HEK293 (cell line): ENCODE measurements around the gene BCL6B.

Experiments
- CTCF ChIA-PET: fragments of 350-600 bp; formaldehyde crosslinking; extraction: SDS; loops from one replicate; lab custom pipeline; 2021; ENCODE audit warnings: antibody characterized with exemption; lab: Yijun Ruan, JAX
- POLR2A ChIA-PET: fragments of 300-600 bp; formaldehyde crosslinking; extraction: SDS; loops from one replicate; lab custom pipeline; 2020; ENCODE audit warnings: antibody characterized with exemption, inconsistent platforms; lab: Yijun Ruan, JAX
- H3K27ac ChIP-seq: fragments of 200-500 bp; sonication (Bioruptor generic); 2 replicates; pipeline ENCODE4 v1.5.1; 2014; ENCODE audit warnings: low read depth, low read length, control low read depth, inconsistent platforms; ENCODE audit errors: extremely low read depth
- H3K36me3 ChIP-seq, 2 experiments: fragments of 200-500 bp in 1 of 2; sonication (Bioruptor generic) in 1 of 2; 1 replicate in 1 of 2; 2 replicates in 1 of 2; pipeline ENCODE4 v1.5.1; 2014 to 2017; ENCODE audit warnings: inconsistent platforms in 2 of 2, low read length in 2 of 2; ENCODE audit not compliant: control insufficient read depth in 2 of 2, insufficient read depth in 1 of 2
- H3K4me1 ChIP-seq: fragments of 200-500 bp; sonication (Bioruptor generic); 2 replicates; pipeline ENCODE4 v1.5.1; 2014; ENCODE audit warnings: mild to moderate bottlenecking, low read length, inconsistent platforms; ENCODE audit not compliant: control insufficient read depth, insufficient read depth
- H3K4me3 ChIP-seq: 2 replicates; pipeline ENCODE4 v1.5.1; 2011; ENCODE audit warnings: low read depth, mild to moderate bottlenecking, control low read depth, low read length, moderate library complexity
- H3K9me3 ChIP-seq: fragments of 200-500 bp; sonication (Bioruptor generic); 2 replicates; pipeline ENCODE4 v1.5.1; 2014; ENCODE audit warnings: low read depth, low read length, inconsistent platforms; ENCODE audit not compliant: control insufficient read depth, insufficient read depth
- GLI2 ChIP-seq: fragments of 450-650 bp; formaldehyde crosslinking; IDR thresholded peaks from 2 replicates; pipeline ENCODE4; 2017; ENCODE audit warnings: missing biosample characterization, missing genetic modification characterization, low read depth, borderline replicate concordance
- RBAK ChIP-seq: fragments of 450-650 bp; formaldehyde crosslinking; IDR thresholded peaks from 2 replicates; pipeline ENCODE4 v1.5.1; 2016; ENCODE audit warnings: missing biosample characterization, missing genetic modification characterization
- SALL2 ChIP-seq: fragments of 450-650 bp; formaldehyde crosslinking; IDR thresholded peaks from 2 replicates; pipeline ENCODE4 v1.5.0; 2017; ENCODE audit warnings: missing biosample characterization, mild to moderate bottlenecking, missing genetic modification characterization, borderline replicate concordance
- ZBTB1 ChIP-seq: fragments of 450-650 bp; formaldehyde crosslinking; IDR thresholded peaks from 2 replicates; pipeline ENCODE4 v1.5.1; 2016; ENCODE audit warnings: missing biosample characterization, missing genetic modification characterization
- ZBTB7A ChIP-seq: fragments of 450-650 bp; formaldehyde crosslinking; IDR thresholded peaks from 2 replicates; pipeline ENCODE4 v1.5.1; 2016; ENCODE audit warnings: low read depth, missing biosample characterization, missing genetic modification characterization
- ZNF112 ChIP-seq: fragments of 450-650 bp; formaldehyde crosslinking; IDR thresholded peaks from 2 replicates; pipeline ENCODE4 v1.5.0; 2017; ENCODE audit warnings: missing biosample characterization, missing genetic modification characterization
- ZNF175 ChIP-seq: fragments of 450-650 bp; formaldehyde crosslinking; IDR thresholded peaks from 2 replicates; pipeline ENCODE4 v1.5.1; 2016; ENCODE audit warnings: missing biosample characterization, missing genetic modification characterization
- ZNF211 ChIP-seq: fragments of 450-650 bp; formaldehyde crosslinking; IDR thresholded peaks from 2 replicates; pipeline ENCODE4 v1.5.1; 2016; ENCODE audit warnings: low read depth, missing biosample characterization, missing genetic modification characterization
- ZNF214 ChIP-seq: fragments of 450-650 bp; formaldehyde crosslinking; IDR thresholded peaks from 2 replicates; pipeline ENCODE4 v1.5.1; 2017; ENCODE audit warnings: missing biosample characterization, mild to moderate bottlenecking, missing genetic modification characterization, borderline replicate concordance
- ZNF561 ChIP-seq: fragments of 450-650 bp; IDR thresholded peaks from 2 replicates; pipeline ENCODE4 v1.5.1; 2018; ENCODE audit warnings: missing biosample characterization, missing genetic modification characterization, borderline replicate concordance
- ZNF610 ChIP-seq: fragments of 450-650 bp; formaldehyde crosslinking; IDR thresholded peaks from 2 replicates; pipeline ENCODE4 v1.5.1; 2016; ENCODE audit warnings: missing biosample characterization, missing genetic modification characterization, borderline replicate concordance
- ZNF654 ChIP-seq: fragments of 450-650 bp; formaldehyde crosslinking; IDR thresholded peaks from 2 replicates; pipeline ENCODE4 v1.5.1; 2016; ENCODE audit warnings: low read depth, missing biosample characterization, missing genetic modification characterization
- ZNF677 ChIP-seq: fragments of 450-650 bp; IDR thresholded peaks from 2 replicates; pipeline ENCODE4 v1.5.0; 2018; ENCODE audit warnings: missing biosample characterization, mild to moderate bottlenecking, missing genetic modification characterization, moderate library complexity
- ZNF768 ChIP-seq: fragments of 450-650 bp; formaldehyde crosslinking; IDR thresholded peaks from 2 replicates; pipeline ENCODE4 v1.5.1; 2018; ENCODE audit warnings: missing biosample characterization, mild to moderate bottlenecking, missing genetic modification characterization
- ZSCAN16 ChIP-seq: fragments of 450-650 bp; formaldehyde crosslinking; IDR thresholded peaks from 2 replicates; pipeline ENCODE4 v1.5.1; 2016; ENCODE audit warnings: missing biosample characterization, missing genetic modification characterization
- TF ChIP-seq, protein P1 (sequence below): fragments of 450-650 bp; formaldehyde crosslinking; IDR thresholded peaks from 2 replicates; pipeline ENCODE4; 2016; ENCODE audit warnings: missing biosample characterization, missing genetic modification characterization
- TF ChIP-seq, protein P2 (sequence below): fragments of 450-650 bp; formaldehyde crosslinking; IDR thresholded peaks from 2 replicates; pipeline ENCODE4 v1.5.0; 2017; ENCODE audit warnings: missing biosample characterization, missing genetic modification characterization, borderline replicate concordance
- TF ChIP-seq, protein P3 (sequence below): fragments of 450-650 bp; IDR thresholded peaks from 2 replicates; pipeline ENCODE4 v1.5.1; 2018; ENCODE audit warnings: missing biosample characterization, missing genetic modification characterization
- TF ChIP-seq, protein P4 (sequence below): fragments of 450-650 bp; formaldehyde crosslinking; IDR thresholded peaks from 2 replicates; pipeline ENCODE4 v1.5.1; 2016; ENCODE audit warnings: missing biosample characterization, missing genetic modification characterization
- TF ChIP-seq, protein P5 (sequence below): fragments of 450-650 bp; formaldehyde crosslinking; IDR thresholded peaks from 2 replicates; pipeline ENCODE4 v1.5.1; 2016; ENCODE audit warnings: missing biosample characterization, missing genetic modification characterization

Gene BCL6B

GRCh38 chr17:6981426-6981825 lies 41.4 kb upstream of the BCL6B start (continued):
- TF ChIP-seq ZNF561 (no peak), ZNF214 (tag by site-specific recombination) (no peak), SALL2 (no peak), RBAK (no peak)

DNA sequence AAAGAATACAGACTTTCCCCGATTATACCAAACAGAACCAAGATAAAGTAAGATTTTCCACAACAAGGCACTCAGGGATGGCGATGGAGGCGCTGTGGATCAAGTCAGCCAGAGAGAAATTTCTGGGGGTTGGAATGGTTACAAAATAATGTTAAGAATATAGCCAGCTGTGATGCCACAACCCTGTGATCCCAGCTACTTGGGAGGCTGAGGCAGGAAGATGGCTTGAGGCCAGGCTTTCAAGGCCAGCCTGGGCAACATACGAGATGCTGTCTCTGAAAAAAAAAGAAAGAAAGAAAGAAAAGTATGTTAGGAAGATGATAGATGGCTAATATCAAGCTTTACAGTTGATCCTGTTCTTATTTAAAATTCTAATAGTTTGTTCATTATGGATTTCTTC lies 37.6 kb upstream of the BCL6B start:
- ChIA-PET POLR2A (no interaction called here), CTCF (interaction anchor here (0.6 to 1.8 kb wide), 4 partner anchors 16 to 142 kb away, joined by 4 to 12 read pairs (median 5); no protein-coding TSS in a partner anchor)
- no peaks in the 10 kb centered on the region for H3K36me3 ChIP-seq
- no peaks in the 10 kb centered on the region for H3K4me1 ChIP-seq
- no peak for TF ChIP-seq GLI2 (tag by site-specific recombination)
- TF ChIP-seq ZNF768 = no peak
- no peak for TF ChIP-seq ZNF654 (tag by site-specific recombination)
- no peak for TF ChIP-seq ZSCAN16 (tag by site-specific recombination)
- no peak for TF ChIP-seq ZNF112 (tag by site-specific recombination)
- TF ChIP-seq, protein P1, sequence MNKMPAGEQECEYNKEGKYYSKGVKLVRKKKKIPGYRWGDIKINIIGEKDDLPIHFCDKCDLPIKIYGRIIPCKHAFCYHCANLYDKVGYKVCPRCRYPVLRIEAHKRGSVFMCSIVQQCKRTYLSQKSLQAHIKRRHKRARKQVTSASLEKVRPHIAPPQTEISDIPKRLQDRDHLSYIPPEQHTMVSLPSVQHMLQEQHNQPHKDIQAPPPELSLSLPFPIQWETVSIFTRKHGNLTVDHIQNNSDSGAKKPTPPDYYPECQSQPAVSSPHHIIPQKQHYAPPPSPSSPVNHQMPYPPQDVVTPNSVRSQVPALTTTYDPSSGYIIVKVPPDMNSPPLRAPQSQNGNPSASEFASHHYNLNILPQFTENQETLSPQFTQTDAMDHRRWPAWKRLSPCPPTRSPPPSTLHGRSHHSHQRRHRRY (tag by site-specific recombination) = no peak
- TF ChIP-seq, protein P2, sequence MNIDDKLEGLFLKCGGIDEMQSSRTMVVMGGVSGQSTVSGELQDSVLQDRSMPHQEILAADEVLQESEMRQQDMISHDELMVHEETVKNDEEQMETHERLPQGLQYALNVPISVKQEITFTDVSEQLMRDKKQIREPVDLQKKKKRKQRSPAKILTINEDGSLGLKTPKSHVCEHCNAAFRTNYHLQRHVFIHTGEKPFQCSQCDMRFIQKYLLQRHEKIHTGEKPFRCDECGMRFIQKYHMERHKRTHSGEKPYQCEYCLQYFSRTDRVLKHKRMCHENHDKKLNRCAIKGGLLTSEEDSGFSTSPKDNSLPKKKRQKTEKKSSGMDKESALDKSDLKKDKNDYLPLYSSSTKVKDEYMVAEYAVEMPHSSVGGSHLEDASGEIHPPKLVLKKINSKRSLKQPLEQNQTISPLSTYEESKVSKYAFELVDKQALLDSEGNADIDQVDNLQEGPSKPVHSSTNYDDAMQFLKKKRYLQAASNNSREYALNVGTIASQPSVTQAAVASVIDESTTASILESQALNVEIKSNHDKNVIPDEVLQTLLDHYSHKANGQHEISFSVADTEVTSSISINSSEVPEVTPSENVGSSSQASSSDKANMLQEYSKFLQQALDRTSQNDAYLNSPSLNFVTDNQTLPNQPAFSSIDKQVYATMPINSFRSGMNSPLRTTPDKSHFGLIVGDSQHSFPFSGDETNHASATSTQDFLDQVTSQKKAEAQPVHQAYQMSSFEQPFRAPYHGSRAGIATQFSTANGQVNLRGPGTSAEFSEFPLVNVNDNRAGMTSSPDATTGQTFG (tag by site-specific recombination) = no peak
- TF ChIP-seq, all 188 proteins: peak for 0
- Histone ChIP-seq H3K27ac (no peak overlapping the region), H3K9me3 (no peaks in the 10 kb centered on the region), H3K4me3 (no peak overlapping the region)

DNA sequence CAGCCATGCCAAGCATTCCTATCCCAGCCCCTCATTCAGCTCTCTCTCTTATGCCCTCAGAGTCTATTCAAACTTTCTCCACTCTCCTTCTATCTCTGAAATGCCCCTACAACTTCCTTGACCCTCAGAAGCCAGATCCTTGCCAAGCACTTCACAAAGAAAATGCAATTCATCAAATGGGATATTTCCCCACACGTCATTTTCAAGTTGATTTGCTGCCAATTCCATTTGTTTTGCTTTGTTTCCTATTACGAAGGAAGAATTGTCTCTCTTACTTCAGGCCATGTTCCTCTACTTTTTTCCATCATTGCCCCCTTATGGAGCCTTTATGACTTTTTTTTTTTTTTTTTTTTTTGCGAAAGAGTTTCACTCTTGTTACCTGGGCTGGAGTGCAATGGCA lies 36.2 kb upstream of the BCL6B start:
- no peak overlapping the region for H3K27ac ChIP-seq
- H3K4me1 ChIP-seq = no peaks in the 10 kb centered on the region
- POLR2A ChIA-PET = interaction anchor here (0.6 kb wide), 2 partner anchors 9 to 24 kb away, joined by 3 to 4 read pairs; no protein-coding TSS in a partner anchor
- H3K36me3 ChIP-seq = no peaks in the 10 kb centered on the region
- no peak for TF ChIP-seq ZNF211 (tag by site-specific recombination)
- no peak overlapping the region for H3K4me3 ChIP-seq
- CTCF ChIA-PET = interaction anchor here (0.7 to 1.8 kb wide), 3 partner anchors 17 to 237 kb away, joined by 3 to 12 read pairs (median 6); no protein-coding TSS in a partner anchor
- no peaks in the 10 kb centered on the region for H3K9me3 ChIP-seq

GRCh38 chr17:6989779-6990178 lies 33.1 kb upstream of the BCL6B start:
- Histone ChIP-seq H3K27ac (no peak overlapping the region), H3K4me1 (no peaks in the 10 kb centered on the region), H3K36me3 (no peaks in the 10 kb centered on the region), H3K9me3 (no peaks in the 10 kb centered on the region), H3K4me3 (no peak overlapping the region)
- POLR2A ChIA-PET = interaction anchor here (0.6 kb wide), 1 partner anchor 7 kb away, joined by 5 read pairs; no protein-coding TSS in a partner anchor
- CTCF ChIA-PET = interaction anchor here (1.1 to 2.2 kb wide), 4 partner anchors 14 to 323 kb away, joined by 4 to 16 read pairs (median 8); no protein-coding TSS in a partner anchor
- TF ChIP-seq ZNF610 (tag by site-specific recombination) (no peak), ZNF175 (no peak), ZNF677 (no peak), ZBTB1 (tag by site-specific recombination) (no peak), ZBTB7A (tag by site-specific recombination) (no peak)
- TF ChIP-seq, protein P3, sequence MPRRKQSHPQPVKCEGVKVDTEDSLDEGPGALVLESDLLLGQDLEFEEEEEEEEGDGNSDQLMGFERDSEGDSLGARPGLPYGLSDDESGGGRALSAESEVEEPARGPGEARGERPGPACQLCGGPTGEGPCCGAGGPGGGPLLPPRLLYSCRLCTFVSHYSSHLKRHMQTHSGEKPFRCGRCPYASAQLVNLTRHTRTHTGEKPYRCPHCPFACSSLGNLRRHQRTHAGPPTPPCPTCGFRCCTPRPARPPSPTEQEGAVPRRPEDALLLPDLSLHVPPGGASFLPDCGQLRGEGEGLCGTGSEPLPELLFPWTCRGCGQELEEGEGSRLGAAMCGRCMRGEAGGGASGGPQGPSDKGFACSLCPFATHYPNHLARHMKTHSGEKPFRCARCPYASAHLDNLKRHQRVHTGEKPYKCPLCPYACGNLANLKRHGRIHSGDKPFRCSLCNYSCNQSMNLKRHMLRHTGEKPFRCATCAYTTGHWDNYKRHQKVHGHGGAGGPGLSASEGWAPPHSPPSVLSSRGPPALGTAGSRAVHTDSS (tag by site-specific recombination) = no peak
- TF ChIP-seq, protein P4, sequence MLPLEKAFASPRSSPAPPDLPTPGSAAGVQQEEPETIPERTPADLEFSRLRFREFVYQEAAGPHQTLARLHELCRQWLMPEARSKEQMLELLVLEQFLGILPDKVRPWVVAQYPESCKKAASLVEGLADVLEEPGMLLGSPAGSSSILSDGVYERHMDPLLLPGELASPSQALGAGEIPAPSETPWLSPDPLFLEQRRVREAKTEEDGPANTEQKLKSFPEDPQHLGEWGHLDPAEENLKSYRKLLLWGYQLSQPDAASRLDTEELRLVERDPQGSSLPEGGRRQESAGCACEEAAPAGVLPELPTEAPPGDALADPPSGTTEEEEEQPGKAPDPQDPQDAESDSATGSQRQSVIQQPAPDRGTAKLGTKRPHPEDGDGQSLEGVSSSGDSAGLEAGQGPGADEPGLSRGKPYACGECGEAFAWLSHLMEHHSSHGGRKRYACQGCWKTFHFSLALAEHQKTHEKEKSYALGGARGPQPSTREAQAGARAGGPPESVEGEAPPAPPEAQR (tag by site-specific recombination) = no peak
- TF ChIP-seq, protein P5, sequence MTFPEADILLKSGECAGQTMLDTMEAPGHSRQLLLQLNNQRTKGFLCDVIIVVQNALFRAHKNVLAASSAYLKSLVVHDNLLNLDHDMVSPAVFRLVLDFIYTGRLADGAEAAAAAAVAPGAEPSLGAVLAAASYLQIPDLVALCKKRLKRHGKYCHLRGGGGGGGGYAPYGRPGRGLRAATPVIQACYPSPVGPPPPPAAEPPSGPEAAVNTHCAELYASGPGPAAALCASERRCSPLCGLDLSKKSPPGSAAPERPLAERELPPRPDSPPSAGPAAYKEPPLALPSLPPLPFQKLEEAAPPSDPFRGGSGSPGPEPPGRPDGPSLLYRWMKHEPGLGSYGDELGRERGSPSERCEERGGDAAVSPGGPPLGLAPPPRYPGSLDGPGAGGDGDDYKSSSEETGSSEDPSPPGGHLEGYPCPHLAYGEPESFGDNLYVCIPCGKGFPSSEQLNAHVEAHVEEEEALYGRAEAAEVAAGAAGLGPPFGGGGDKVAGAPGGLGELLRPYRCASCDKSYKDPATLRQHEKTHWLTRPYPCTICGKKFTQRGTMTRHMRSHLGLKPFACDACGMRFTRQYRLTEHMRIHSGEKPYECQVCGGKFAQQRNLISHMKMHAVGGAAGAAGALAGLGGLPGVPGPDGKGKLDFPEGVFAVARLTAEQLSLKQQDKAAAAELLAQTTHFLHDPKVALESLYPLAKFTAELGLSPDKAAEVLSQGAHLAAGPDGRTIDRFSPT (tag by site-specific recombination) = no peak
